Stomach (tissue), 4 donors: ENCODE results near the gene SLC16A9.

Source experiments
- EP300 ChIP-seq: sonication (generic); formaldehyde crosslinking; IDR thresholded peaks from one replicate; pipeline ENCODE4 v1.6.1; 2017; ENCODE audit warnings: antibody characterized with exemption
- TF ChIP-seq, protein P1 (sequence below), 7 experiments: fragments of 450-650 bp in 4 of 7; fragments of 200-600 bp in 3 of 7; sonication (generic) in 3 of 7; IDR thresholded peaks; one replicate each; pipeline ENCODE4 v1.5.1; 2016 to 2019; ENCODE audit warnings: antibody characterized with exemption in 7 of 7, control low read depth in 2 of 7, mild to moderate bottlenecking in 1 of 7

DNA sequence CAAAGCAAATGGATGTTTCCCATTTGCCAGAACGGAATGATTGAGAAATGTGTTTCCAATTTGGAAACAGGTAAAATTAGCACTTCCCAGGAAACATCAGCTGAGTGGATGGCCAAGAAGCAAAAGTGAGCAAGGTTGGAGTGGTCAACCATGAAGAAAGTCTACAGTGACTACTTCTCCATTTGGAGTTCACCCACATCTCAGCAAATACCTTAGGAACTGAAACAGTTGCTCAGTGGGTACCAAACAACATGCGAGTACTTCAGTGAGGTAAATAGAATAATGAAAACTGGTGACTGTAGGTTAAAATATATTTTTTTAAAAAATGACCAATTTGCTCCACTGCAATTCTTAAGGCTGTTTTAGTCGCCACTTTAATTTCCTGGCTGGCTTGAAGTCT, 57.7 kb downstream of the SLC16A9 start:
- TF ChIP-seq, protein P1, sequence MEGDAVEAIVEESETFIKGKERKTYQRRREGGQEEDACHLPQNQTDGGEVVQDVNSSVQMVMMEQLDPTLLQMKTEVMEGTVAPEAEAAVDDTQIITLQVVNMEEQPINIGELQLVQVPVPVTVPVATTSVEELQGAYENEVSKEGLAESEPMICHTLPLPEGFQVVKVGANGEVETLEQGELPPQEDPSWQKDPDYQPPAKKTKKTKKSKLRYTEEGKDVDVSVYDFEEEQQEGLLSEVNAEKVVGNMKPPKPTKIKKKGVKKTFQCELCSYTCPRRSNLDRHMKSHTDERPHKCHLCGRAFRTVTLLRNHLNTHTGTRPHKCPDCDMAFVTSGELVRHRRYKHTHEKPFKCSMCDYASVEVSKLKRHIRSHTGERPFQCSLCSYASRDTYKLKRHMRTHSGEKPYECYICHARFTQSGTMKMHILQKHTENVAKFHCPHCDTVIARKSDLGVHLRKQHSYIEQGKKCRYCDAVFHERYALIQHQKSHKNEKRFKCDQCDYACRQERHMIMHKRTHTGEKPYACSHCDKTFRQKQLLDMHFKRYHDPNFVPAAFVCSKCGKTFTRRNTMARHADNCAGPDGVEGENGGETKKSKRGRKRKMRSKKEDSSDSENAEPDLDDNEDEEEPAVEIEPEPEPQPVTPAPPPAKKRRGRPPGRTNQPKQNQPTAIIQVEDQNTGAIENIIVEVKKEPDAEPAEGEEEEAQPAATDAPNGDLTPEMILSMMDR (IDR thresholded peaks at IDR 0.05), result no peak
- TF ChIP-seq EP300, result no peak
